ENCODE results near the gene TMEM266. TPM values are rescaled to one million over a fixed set of nuclear protein-coding genes. Genes with fewer than 3 reads are reported as not detected.
A peak's percentile ranks its signal among the peaks of the same experiment; 100 is the strongest.

The TMEM266 gene
- total RNA-seq, 1 donor from 2014 or later = 0.21 TPM

DNA sequence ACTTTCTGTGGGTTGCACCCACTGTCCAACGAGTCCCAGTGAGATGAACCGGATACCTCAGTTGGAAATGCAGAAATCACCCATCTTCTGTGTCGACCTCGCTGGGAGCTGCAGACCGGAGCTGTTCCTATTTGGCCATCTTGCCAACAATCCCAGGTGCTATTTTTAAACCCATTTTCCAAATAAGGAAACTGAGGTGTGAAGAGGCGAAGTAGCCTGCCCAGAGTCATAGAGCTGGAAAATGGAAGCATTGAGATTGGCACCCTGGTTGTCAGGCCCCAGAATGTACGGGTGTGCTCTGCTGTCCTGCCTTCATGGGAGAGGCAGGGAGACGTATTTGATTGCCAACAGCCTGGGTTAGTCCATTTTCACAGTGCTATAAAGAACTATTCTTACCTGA, 39.6 kb downstream of the TMEM266 start:
- peaks cover 2% of the 10 kb centered on the region for H3K27me3 ChIP-seq (ENCODE audit: control insufficient read depth, insufficient read depth, low read length)
- H3K36me3 ChIP-seq (ENCODE audit: control insufficient read depth, insufficient read depth, low read length) = no peaks in the 10 kb centered on the region
- TF ChIP-seq, protein P1, sequence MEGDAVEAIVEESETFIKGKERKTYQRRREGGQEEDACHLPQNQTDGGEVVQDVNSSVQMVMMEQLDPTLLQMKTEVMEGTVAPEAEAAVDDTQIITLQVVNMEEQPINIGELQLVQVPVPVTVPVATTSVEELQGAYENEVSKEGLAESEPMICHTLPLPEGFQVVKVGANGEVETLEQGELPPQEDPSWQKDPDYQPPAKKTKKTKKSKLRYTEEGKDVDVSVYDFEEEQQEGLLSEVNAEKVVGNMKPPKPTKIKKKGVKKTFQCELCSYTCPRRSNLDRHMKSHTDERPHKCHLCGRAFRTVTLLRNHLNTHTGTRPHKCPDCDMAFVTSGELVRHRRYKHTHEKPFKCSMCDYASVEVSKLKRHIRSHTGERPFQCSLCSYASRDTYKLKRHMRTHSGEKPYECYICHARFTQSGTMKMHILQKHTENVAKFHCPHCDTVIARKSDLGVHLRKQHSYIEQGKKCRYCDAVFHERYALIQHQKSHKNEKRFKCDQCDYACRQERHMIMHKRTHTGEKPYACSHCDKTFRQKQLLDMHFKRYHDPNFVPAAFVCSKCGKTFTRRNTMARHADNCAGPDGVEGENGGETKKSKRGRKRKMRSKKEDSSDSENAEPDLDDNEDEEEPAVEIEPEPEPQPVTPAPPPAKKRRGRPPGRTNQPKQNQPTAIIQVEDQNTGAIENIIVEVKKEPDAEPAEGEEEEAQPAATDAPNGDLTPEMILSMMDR (IDR thresholded peaks at IDR 0.05; ENCODE audit: insufficient read depth, low read length, poor library complexity, severe bottlenecking) = no peak
- no peak overlapping the region for H3K4me3 ChIP-seq (ENCODE audit: low read depth, low read length)
- no peak for DNase-seq (ENCODE audit: low read depth)

DNA sequence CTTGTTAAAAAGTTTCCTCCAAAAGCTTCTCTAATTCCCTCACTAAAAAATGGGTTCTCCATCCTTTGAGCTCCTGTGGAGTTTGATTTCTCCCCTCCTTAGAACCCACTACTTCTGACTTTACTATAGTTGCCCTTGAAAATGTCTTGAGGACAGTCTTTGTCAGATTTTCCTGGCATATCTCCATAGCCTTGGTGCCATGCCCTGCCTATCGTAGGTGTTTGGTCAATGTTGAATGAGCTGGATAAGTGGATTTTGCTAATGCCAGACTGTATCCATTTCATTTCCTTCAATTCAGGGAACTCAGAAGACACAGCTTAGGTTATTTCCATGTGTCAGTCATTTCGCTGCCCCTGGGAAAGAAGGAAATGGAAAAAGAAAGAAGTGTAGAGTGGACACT, 40.6 kb downstream of the TMEM266 start:
- H3K27me3 ChIP-seq (ENCODE audit: control insufficient read depth, insufficient read depth, low read length) = peaks cover 2% of the 10 kb centered on the region
- DNase-seq (ENCODE audit: low read depth) = no peak
- TF ChIP-seq, protein P1 (IDR thresholded peaks at IDR 0.05; ENCODE audit: insufficient read depth, low read length, poor library complexity, severe bottlenecking) = no peak
- no peaks in the 10 kb centered on the region for H3K36me3 ChIP-seq (ENCODE audit: control insufficient read depth, insufficient read depth, low read length)
- H3K4me3 ChIP-seq (ENCODE audit: low read depth, low read length) = no peak overlapping the region

DNA sequence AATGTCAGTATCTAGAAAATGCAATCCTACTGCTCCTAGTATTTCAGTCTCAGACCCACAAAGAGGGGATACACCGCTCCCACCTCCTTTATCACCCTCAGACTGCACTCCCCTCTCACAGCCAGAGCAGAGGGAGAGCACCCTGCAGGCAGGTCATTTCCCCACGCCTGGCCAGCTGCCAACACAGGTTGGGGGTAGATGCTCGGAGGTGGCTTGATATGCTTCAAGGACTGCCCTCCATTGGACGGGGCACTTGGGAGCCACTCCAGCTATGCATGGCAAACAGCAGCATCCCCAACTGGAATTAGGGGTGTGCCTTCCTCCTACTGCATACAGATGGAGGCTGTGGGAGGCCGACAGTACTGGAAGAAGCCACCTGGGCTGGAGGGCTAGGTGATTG, 41.9 kb downstream of the TMEM266 start:
- Histone ChIP-seq H3K36me3 (ENCODE audit: control insufficient read depth, insufficient read depth, low read length) (no peaks in the 10 kb centered on the region), H3K4me3 (ENCODE audit: low read depth, low read length) (no peak overlapping the region), H3K27me3 (ENCODE audit: control insufficient read depth, insufficient read depth, low read length) (peaks cover 2% of the 10 kb centered on the region)
- TF ChIP-seq, protein P1 (IDR thresholded peaks at IDR 0.05; ENCODE audit: insufficient read depth, low read length, poor library complexity, severe bottlenecking) = no peak
- no peak for DNase-seq (ENCODE audit: low read depth)

DNA sequence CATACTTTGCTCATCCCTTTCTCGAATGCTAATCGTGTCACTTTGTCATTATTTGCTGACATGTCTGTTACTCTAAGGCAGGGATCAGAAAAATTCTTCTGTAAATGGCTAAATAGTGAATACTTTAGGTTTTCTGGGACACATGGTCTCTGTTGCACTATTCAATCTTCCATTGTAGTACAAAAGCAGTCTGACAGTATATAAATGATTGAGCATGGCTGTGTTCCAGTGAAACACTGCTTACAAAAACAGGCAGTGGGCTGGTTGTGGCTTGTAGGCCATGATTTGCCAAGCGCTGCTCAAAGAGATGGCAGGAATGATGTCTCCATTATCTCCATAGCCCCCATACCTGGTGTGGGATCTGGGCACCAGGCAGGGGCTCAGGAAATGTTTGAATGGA, 45.6 kb downstream of the TMEM266 start:
- no peak overlapping the region for H3K4me3 ChIP-seq (ENCODE audit: low read depth, low read length)
- TF ChIP-seq, protein P1 (IDR thresholded peaks at IDR 0.05; ENCODE audit: insufficient read depth, low read length, poor library complexity, severe bottlenecking) = no peak
- no peak for DNase-seq (ENCODE audit: low read depth)
- no peaks in the 10 kb centered on the region for H3K36me3 ChIP-seq (ENCODE audit: control insufficient read depth, insufficient read depth, low read length)
- H3K27me3 ChIP-seq (ENCODE audit: control insufficient read depth, insufficient read depth, low read length) = peaks cover 2% of the 10 kb centered on the region

DNA sequence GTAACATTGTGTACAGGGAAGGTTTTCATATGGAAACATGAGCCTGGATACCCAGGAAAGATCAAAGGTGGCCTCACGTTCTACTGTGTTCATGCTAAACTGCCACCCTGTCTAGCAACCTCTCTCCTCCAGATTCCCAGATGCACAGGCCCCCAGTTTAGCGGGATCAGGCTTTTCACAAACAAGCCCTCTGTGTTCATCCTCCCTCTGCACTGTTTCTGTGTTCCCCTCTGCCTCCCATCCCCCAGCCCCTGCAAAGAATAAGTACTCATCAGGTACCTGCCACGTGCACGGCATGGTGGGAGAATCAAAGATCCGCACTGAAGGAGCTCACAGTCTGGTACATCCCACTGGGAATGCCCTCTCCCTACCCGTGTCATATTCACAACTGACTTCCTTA, 46.1 kb downstream of the TMEM266 start:
- no peak overlapping the region for H3K4me3 ChIP-seq (ENCODE audit: low read depth, low read length)
- peaks cover 2% of the 10 kb centered on the region for H3K27me3 ChIP-seq (ENCODE audit: control insufficient read depth, insufficient read depth, low read length)
- DNase-seq (ENCODE audit: low read depth) = no peak
- H3K36me3 ChIP-seq (ENCODE audit: control insufficient read depth, insufficient read depth, low read length) = no peaks in the 10 kb centered on the region
- TF ChIP-seq, protein P1 (IDR thresholded peaks at IDR 0.05; ENCODE audit: insufficient read depth, low read length, poor library complexity, severe bottlenecking) = no peak

DNA sequence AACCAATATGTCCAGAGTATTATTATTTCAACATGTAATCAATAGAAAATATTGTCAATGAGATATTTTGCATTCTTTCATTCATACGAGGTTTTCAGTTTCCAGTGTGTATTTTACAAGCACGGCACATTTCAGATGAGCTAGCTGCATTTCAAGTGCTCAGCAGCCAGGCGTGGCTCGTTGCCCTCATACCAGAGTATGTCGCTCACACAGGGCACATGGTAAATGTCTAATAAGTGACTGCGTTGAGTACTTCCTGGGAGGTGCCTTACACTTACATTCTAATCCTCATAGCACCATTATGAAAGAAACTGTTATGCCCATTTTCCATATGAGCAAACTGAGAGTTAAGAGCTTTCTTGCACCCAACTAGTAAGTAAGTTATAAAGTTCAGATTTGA, 47.4 kb downstream of the TMEM266 start:
- Histone ChIP-seq H3K36me3 (ENCODE audit: control insufficient read depth, insufficient read depth, low read length) (no peaks in the 10 kb centered on the region), H3K4me3 (ENCODE audit: low read depth, low read length) (no peak overlapping the region), H3K27me3 (ENCODE audit: control insufficient read depth, insufficient read depth, low read length) (peaks cover 2% of the 10 kb centered on the region)
- TF ChIP-seq, protein P1 (IDR thresholded peaks at IDR 0.05; ENCODE audit: insufficient read depth, low read length, poor library complexity, severe bottlenecking) = no peak
- peak; percentile 14 for DNase-seq (ENCODE audit: low read depth)
